PC-9 (cell line): Measurements from ENCODE around the gene SPINK8. TPM values are rescaled to one million over a fixed set of nuclear protein-coding genes. Genes with fewer than 3 reads are reported as not detected.

Experiments
- BruUV-seq: library from RNA; stranded (reverse); fragments of 400-500 nt; replicated peaks from 2 replicates; lab custom pipeline; 2021; lab: Mats Ljungman, UMichigan
- CTCF ChIA-PET: fragments of 300-600 bp; sonication (Branson Sonifier 250); formaldehyde crosslinking; loops from one replicate; lab custom pipeline; 2022; ENCODE audit warnings: antibody characterized with exemption; lab: Charles Lee
- POLR2A ChIA-PET: fragments of 300-600 bp; sonication (Branson Sonifier 250); formaldehyde crosslinking; loops from one replicate; lab custom pipeline; 2022; ENCODE audit warnings: antibody characterized with exemption; ENCODE audit not compliant: unreplicated experiment; lab: Charles Lee
- DNase-seq, 2 experiments: peaks; one replicate each; pipeline versions ENCODE4 v3.0.0 to v3.0.0-alpha.2; 2015 to 2022; ENCODE audit warnings: mixed read lengths in 1 of 2
- H2AFZ ChIP-seq: fragments of 200-600 bp; sonication (generic); 2 replicates; pipeline ENCODE4 v1.8.1; 2017; ENCODE audit warnings: antibody characterized with exemption
- H3F3A ChIP-seq: fragments of 200-600 bp; sonication (generic); 2 replicates; pipeline ENCODE4 v1.8.1; 2017; ENCODE audit warnings: antibody characterized with exemption, mild to moderate bottlenecking, low read depth; ENCODE audit not compliant: insufficient read depth
- H3K27ac ChIP-seq: fragments of 200-600 bp; sonication (generic); 2 replicates; pipeline ENCODE4 v1.6.1; 2016; ENCODE audit warnings: mixed run types
- H3K27me3 ChIP-seq: fragments of 200-600 bp; sonication (generic); 2 replicates; pipeline ENCODE4 v1.6.1; 2016; ENCODE audit warnings: low read depth, mixed run types; ENCODE audit not compliant: insufficient read depth
- H3K36me3 ChIP-seq: fragments of 200-600 bp; sonication (generic); 2 replicates; pipeline ENCODE4 v1.6.1; 2016; ENCODE audit warnings: low read depth, mixed run types
- H3K4me1 ChIP-seq: fragments of 200-600 bp; sonication (generic); replicated peaks from 2 replicates; pipeline ENCODE4 v1.6.1; 2016; ENCODE audit warnings: mixed run types; ENCODE audit not compliant: insufficient read depth
- H3K4me2 ChIP-seq: fragments of 200-600 bp; sonication (generic); 2 replicates; pipeline ENCODE4 v1.6.1; 2017; ENCODE audit warnings: mixed run types
- H3K4me3 ChIP-seq: fragments of 200-600 bp; sonication (generic); 2 replicates; pipeline ENCODE4 v1.6.1; 2016; ENCODE audit warnings: mixed run types
- H3K79me2 ChIP-seq: fragments of 200-600 bp; sonication (generic); 2 replicates; pipeline ENCODE4 v1.6.1; 2017; ENCODE audit warnings: low read depth, mixed run types
- H3K9me2 ChIP-seq: fragments of 200-600 bp; sonication (generic); 2 replicates; pipeline ENCODE4 v1.8.1; 2017; ENCODE audit warnings: mild to moderate bottlenecking; ENCODE audit not compliant: insufficient read depth
- H3K9me3 ChIP-seq: fragments of 200-600 bp; sonication (generic); 2 replicates; pipeline ENCODE4 v1.8.1; 2016; ENCODE audit warnings: low read depth; ENCODE audit not compliant: insufficient read depth
- H4K20me1 ChIP-seq: fragments of 200-600 bp; sonication (generic); 2 replicates; pipeline ENCODE4 v1.8.1; 2017; ENCODE audit not compliant: insufficient read depth
- CTCF ChIP-seq: fragments of 200-600 bp; sonication (generic); conservative IDR thresholded peaks from 2 replicates; pipeline ENCODE4 v1.6.1; 2017; ENCODE audit warnings: mixed run types, antibody characterized with exemption, mild to moderate bottlenecking, moderate library complexity
- EZH2 ChIP-seq: fragments of 200-600 bp; sonication (generic); IDR thresholded peaks from 2 replicates; pipeline ENCODE4 v1.8.0; 2017; ENCODE audit warnings: antibody characterized with exemption, low read depth
- intact Hi-C: fragments of 100-400 bp; cut with micrococcal nuclease; formaldehyde crosslinking; loops from one replicate; pipeline ENCODE4 v1.10.0; 2022; ENCODE audit not compliant: unreplicated experiment
- total RNA-seq: library from RNA; stranded (reverse); gene quantifications from 2 replicates; pipeline ENCODE4 v1.2.3, GENCODE V29; 2021

Gene SPINK8
- total RNA-seq, 1 experiment from 2014 or later, result not detected

GRCh38 chr3:48367201-48367600 lies 33.7 kb upstream of the SPINK8 start:
- no TSS peak for BruUV-seq
- peak in 1 of 2 experiments; percentile 9 for DNase-seq
- Histone ChIP-seq H4K20me1 (no peaks in the 10 kb centered on the region), H3K4me1 (no peaks in the 10 kb centered on the region), H3F3A (no peaks in the 10 kb centered on the region), H2AFZ (no peak overlapping the region), H3K27ac (no peak overlapping the region), H3K36me3 (no peaks in the 10 kb centered on the region), H3K79me2 (no peaks in the 10 kb centered on the region), H3K4me2 (no peak overlapping the region), H3K9me3 (no peaks in the 10 kb centered on the region), H3K9me2 (no peaks in the 10 kb centered on the region), H3K27me3 (no peaks in the 10 kb centered on the region), H3K4me3 (no peak overlapping the region)
- intact Hi-C loops, result no loop called here
- ChIA-PET CTCF (interaction anchor here (0.7 kb wide), 1 partner anchor 124 kb away, joined by 8 read pairs; no protein-coding TSS in a partner anchor), POLR2A (no interaction called here)
- no peak for TF ChIP-seq EZH2
- TF ChIP-seq CTCF, result no peak

- Histone ChIP-seq H4K20me1 (no peaks in the 10 kb centered on the region), H3K79me2 (no peaks in the 10 kb centered on the region), H3K9me3 (no peaks in the 10 kb centered on the region), H3K36me3 (no peaks in the 10 kb centered on the region), H3F3A (no peaks in the 10 kb centered on the region), H3K27me3 (no peaks in the 10 kb centered on the region), H3K4me3 (no peak overlapping the region), H3K27ac (no peak overlapping the region), H2AFZ (no peak overlapping the region), H3K9me2 (no peaks in the 10 kb centered on the region), H3K4me1 (no peaks in the 10 kb centered on the region), H3K4me2 (no peak overlapping the region)
- BruUV-seq, result no TSS peak
- TF ChIP-seq EZH2 (no peak), CTCF (no peak)
- CTCF ChIA-PET, result no interaction called here
- intact Hi-C loops, result no loop called here
- POLR2A ChIA-PET, result no interaction called here
- no peak for DNase-seq
These were observed 31.4 kb upstream of the SPINK8 start for GRCh38 chr3:48364840-48365239.

- H3F3A ChIP-seq, result no peaks in the 10 kb centered on the region
- H3K27ac ChIP-seq, result no peak overlapping the region
- TF ChIP-seq EZH2, result no peak
- no peak for TF ChIP-seq CTCF
- intact Hi-C loops, result no loop called here
- POLR2A ChIA-PET, result no interaction called here
- no peaks in the 10 kb centered on the region; the same call in 1 of the 2 replicates for H3K4me1 ChIP-seq
- BruUV-seq, result no TSS peak
- H3K9me3 ChIP-seq, result no peaks in the 10 kb centered on the region
- DNase-seq, result no peak
- H3K36me3 ChIP-seq, result no peaks in the 10 kb centered on the region
- H3K79me2 ChIP-seq, result no peaks in the 10 kb centered on the region
- H2AFZ ChIP-seq, result no peak overlapping the region
- H4K20me1 ChIP-seq, result no peaks in the 10 kb centered on the region
- H3K9me2 ChIP-seq, result no peaks in the 10 kb centered on the region
- CTCF ChIA-PET, result no interaction called here
- H3K4me3 ChIP-seq, result no peak overlapping the region
- no peaks in the 10 kb centered on the region for H3K27me3 ChIP-seq
- no peak overlapping the region for H3K4me2 ChIP-seq
These were observed 28.5 kb upstream of the SPINK8 start for GRCh38 chr3:48361928-48362327.
